ENCODE data around the gene TRIM2.

Gene TRIM2

DNA sequence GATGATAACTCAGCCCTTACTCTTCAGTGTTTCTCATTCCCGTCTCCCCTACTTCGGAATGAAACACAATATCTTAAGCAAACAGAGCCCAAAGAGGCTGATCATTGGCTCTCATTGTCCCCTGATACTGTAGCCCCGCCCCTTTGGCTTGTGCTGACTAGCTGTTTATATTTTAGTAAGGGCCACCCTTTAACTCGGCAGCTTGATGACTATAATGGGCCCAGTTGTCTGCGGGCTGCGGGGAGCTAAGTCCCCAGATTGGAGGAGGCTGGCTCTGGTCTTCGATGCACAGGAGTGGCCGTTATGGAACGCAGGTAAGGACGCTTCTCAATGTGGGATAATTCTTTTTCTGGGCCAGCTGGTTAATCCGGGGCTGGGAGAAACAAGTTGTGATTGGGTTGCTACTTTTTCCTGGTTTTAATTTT, at the start of gene TRIM2:
TSS of gene TRIM2 (plus strand) at position 197 of the 425 bp plus-strand sequence. CDS start at position 285, 88 bp downstream.
- Histone ChIP-seq H3K9ac (no peak within 1 kb of the TSS), H3K27ac (no peak within 1 kb of the TSS)

DNA sequence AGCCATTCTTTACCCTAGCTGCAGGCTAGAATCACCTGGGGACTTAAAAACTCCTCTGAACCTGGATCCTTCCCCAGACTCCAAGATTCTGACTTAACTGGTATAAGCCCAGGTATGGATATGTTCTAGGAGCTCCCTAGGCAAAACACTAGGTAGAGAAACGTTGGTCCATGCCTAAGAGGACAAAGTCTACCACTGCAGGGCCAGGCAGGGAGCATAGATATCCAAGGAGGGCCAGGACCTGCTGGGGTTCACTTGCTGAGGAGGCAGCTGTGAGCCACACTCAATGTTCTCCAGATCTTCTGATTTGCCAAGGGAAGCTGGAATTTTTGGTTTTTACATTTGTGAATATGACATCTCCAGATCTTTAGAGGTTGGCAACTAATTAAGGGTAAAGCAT, 48.6 kb upstream of the TRIM2 start:
- no peak overlapping the region for H3K4me2 ChIP-seq (ENCODE audit: low read length)
- H3K4me3 ChIP-seq (ENCODE audit: low read depth, low read length): no peak overlapping the region
- H2AFZ ChIP-seq: no peak overlapping the region
- peaks cover 4% of the 10 kb centered on the region for H3K4me1 ChIP-seq
- no peaks in the 10 kb centered on the region for H3K36me3 ChIP-seq (ENCODE audit: control insufficient read depth, insufficient read depth, low read length)
- H3K79me2 ChIP-seq: no peaks in the 10 kb centered on the region
- H3K9ac ChIP-seq: no peak overlapping the region
- no peaks in the 10 kb centered on the region for H3K9me3 ChIP-seq (ENCODE audit: control insufficient read depth, low read length)
- no peak overlapping the region for H3K27ac ChIP-seq
- TF ChIP-seq, protein P1, sequence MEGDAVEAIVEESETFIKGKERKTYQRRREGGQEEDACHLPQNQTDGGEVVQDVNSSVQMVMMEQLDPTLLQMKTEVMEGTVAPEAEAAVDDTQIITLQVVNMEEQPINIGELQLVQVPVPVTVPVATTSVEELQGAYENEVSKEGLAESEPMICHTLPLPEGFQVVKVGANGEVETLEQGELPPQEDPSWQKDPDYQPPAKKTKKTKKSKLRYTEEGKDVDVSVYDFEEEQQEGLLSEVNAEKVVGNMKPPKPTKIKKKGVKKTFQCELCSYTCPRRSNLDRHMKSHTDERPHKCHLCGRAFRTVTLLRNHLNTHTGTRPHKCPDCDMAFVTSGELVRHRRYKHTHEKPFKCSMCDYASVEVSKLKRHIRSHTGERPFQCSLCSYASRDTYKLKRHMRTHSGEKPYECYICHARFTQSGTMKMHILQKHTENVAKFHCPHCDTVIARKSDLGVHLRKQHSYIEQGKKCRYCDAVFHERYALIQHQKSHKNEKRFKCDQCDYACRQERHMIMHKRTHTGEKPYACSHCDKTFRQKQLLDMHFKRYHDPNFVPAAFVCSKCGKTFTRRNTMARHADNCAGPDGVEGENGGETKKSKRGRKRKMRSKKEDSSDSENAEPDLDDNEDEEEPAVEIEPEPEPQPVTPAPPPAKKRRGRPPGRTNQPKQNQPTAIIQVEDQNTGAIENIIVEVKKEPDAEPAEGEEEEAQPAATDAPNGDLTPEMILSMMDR (IDR thresholded peaks at IDR 0.05): no peak
- no peaks in the 10 kb centered on the region for H3K27me3 ChIP-seq (ENCODE audit: control insufficient read depth, insufficient read depth, low read length)

More for the DNA sequence above, at the start of gene TRIM2:
- Histone ChIP-seq H3K9me3 (ENCODE audit: control insufficient read depth, low read length) (no peaks in the 10 kb centered on the region), H3K79me2 (no peaks in the 10 kb centered on the region), H3K36me3 (ENCODE audit: control insufficient read depth, insufficient read depth, low read length) (no peaks in the 10 kb centered on the region), H3K4me3 (ENCODE audit: low read depth, low read length) (no peak within 1 kb of the TSS), H3K4me2 (ENCODE audit: low read length) (no peak within 1 kb of the TSS), H3K4me1 (no peaks in the 10 kb centered on the region), H3K27me3 (ENCODE audit: control insufficient read depth, insufficient read depth, low read length) (no peaks in the 10 kb centered on the region), H2AFZ (no peak within 1 kb of the TSS)
- TF ChIP-seq, protein P1 (IDR thresholded peaks at IDR 0.05): no peak

DNA sequence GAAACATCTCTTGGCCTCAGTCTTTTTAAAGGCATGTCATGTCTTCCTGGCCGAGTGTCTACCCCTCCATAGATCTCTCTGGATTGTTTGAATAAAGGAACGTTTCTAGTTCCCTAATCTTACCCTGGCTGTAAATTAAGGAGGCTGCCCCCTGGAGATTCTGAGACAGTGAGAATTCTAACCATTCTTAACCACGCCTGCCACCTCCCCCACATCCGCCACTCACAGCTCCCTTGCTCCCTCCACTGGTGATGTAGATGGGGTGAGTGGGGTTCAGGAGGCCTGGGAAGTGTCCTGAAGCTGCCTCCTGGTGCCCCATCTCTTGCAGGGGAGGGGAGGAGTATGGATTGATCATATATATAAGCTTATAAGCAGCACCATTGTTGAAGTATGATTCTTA, 48.0 kb upstream of the TRIM2 start:
- H3K27ac ChIP-seq: no peak overlapping the region
- no peak overlapping the region for H3K4me2 ChIP-seq (ENCODE audit: low read length)
- TF ChIP-seq, protein P1 (IDR thresholded peaks at IDR 0.05): no peak
- no peaks in the 10 kb centered on the region for H3K36me3 ChIP-seq (ENCODE audit: control insufficient read depth, insufficient read depth, low read length)
- H3K9ac ChIP-seq: no peak overlapping the region
- no peaks in the 10 kb centered on the region for H3K9me3 ChIP-seq (ENCODE audit: control insufficient read depth, low read length)
- no peaks in the 10 kb centered on the region for H3K27me3 ChIP-seq (ENCODE audit: control insufficient read depth, insufficient read depth, low read length)
- H3K4me1 ChIP-seq: peaks cover 4% of the 10 kb centered on the region
- H3K79me2 ChIP-seq: no peaks in the 10 kb centered on the region
- no peak overlapping the region for H2AFZ ChIP-seq
- H3K4me3 ChIP-seq (ENCODE audit: low read depth, low read length): no peak overlapping the region

DNA sequence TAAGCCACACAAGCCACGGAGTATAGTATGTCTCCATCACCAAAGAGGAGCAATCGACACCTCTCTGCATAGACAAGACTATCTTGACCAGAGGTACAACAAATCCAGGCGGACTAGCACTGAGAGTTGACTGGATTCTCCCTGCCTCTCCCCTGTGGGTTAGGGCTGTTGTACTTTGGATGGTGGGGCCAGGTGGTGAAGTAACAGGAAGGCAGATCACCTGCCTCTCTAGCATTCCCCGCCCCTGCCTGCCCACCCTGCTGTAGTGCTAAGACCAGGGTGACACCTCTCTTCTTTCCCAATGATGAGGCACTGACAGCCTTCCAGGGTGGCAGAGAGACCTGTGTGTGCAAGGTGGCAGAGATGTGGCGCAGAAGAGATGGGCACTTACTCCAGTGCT, 47.5 kb upstream of the TRIM2 start:
- no peaks in the 10 kb centered on the region for H3K27me3 ChIP-seq (ENCODE audit: control insufficient read depth, insufficient read depth, low read length)
- H3K36me3 ChIP-seq (ENCODE audit: control insufficient read depth, insufficient read depth, low read length): no peaks in the 10 kb centered on the region
- peaks cover 4% of the 10 kb centered on the region for H3K4me1 ChIP-seq
- H3K4me3 ChIP-seq (ENCODE audit: low read depth, low read length): no peak overlapping the region
- no peak overlapping the region for H3K4me2 ChIP-seq (ENCODE audit: low read length)
- TF ChIP-seq, protein P1 (IDR thresholded peaks at IDR 0.05): no peak
- no peaks in the 10 kb centered on the region for H3K9me3 ChIP-seq (ENCODE audit: control insufficient read depth, low read length)
- H2AFZ ChIP-seq: no peak overlapping the region
- H3K79me2 ChIP-seq: no peaks in the 10 kb centered on the region
- H3K27ac ChIP-seq: no peak overlapping the region
- H3K9ac ChIP-seq: no peak overlapping the region

DNA sequence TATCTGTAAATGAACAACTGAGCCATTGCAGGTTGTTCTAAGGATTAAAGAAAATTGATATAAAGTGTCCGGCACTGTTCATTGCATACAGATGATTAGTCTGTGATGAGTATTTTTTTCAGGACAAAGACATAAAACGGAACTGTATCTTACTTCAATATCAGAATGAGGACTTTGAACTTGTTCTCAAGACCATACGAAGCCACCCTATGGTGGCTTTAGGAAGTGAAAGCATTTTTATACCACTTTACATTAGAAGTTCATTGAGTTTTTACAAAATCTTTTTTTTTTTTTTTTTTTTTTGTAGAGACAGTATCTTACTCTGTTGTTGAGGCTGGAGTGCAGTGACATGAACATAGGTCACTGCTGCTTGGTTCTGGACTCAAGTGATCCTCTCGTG, 45.2 kb upstream of the TRIM2 start:
- Histone ChIP-seq H3K4me1 (peaks cover 4% of the 10 kb centered on the region), H3K4me3 (ENCODE audit: low read depth, low read length) (no peak overlapping the region), H2AFZ (no peak overlapping the region), H3K9ac (no peak overlapping the region), H3K36me3 (ENCODE audit: control insufficient read depth, insufficient read depth, low read length) (no peaks in the 10 kb centered on the region), H3K79me2 (no peaks in the 10 kb centered on the region), H3K9me3 (ENCODE audit: control insufficient read depth, low read length) (no peaks in the 10 kb centered on the region), H3K27ac (no peak overlapping the region), H3K4me2 (ENCODE audit: low read length) (no peak overlapping the region), H3K27me3 (ENCODE audit: control insufficient read depth, insufficient read depth, low read length) (no peaks in the 10 kb centered on the region)
- TF ChIP-seq, protein P1 (IDR thresholded peaks at IDR 0.05): no peak
